GM12872 (cell line): ENCODE data around the gene GRIN2D.

Source experiments
- TF ChIP-seq, protein P1 (sequence below): IDR thresholded peaks from 3 replicates; pipeline ENCODE4 v1.5.1; 2011; ENCODE audit warnings: low read depth, mild to moderate bottlenecking, low read length, moderate library complexity; ENCODE audit not compliant: insufficient read depth

Gene GRIN2D

GRCh38 chr19:48354332-48354992, 39.0 kb upstream of the GRIN2D start:
- TF ChIP-seq, protein P1, sequence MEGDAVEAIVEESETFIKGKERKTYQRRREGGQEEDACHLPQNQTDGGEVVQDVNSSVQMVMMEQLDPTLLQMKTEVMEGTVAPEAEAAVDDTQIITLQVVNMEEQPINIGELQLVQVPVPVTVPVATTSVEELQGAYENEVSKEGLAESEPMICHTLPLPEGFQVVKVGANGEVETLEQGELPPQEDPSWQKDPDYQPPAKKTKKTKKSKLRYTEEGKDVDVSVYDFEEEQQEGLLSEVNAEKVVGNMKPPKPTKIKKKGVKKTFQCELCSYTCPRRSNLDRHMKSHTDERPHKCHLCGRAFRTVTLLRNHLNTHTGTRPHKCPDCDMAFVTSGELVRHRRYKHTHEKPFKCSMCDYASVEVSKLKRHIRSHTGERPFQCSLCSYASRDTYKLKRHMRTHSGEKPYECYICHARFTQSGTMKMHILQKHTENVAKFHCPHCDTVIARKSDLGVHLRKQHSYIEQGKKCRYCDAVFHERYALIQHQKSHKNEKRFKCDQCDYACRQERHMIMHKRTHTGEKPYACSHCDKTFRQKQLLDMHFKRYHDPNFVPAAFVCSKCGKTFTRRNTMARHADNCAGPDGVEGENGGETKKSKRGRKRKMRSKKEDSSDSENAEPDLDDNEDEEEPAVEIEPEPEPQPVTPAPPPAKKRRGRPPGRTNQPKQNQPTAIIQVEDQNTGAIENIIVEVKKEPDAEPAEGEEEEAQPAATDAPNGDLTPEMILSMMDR: no peak

GRCh38 chr19:48355365-48355954, 38.0 kb upstream of the GRIN2D start:
- TF ChIP-seq, protein P1: no peak

- TF ChIP-seq, protein P1: no peak
These were observed 34.3 kb upstream of the GRIN2D start for GRCh38 chr19:48359123-48359522.

GRCh38 chr19:48361912-48362311, 31.6 kb upstream of the GRIN2D start:
- TF ChIP-seq, protein P1: no peak

GRCh38 chr19:48362716-48363499, 30.6 kb upstream of the GRIN2D start:
- TF ChIP-seq, protein P1: 0 out of 3 replicates have a peak, but pooled peaks have one; percentile 2

- TF ChIP-seq, protein P1: no peak
These were observed 30.0 kb upstream of the GRIN2D start for GRCh38 chr19:48363500-48363809.

DNA sequence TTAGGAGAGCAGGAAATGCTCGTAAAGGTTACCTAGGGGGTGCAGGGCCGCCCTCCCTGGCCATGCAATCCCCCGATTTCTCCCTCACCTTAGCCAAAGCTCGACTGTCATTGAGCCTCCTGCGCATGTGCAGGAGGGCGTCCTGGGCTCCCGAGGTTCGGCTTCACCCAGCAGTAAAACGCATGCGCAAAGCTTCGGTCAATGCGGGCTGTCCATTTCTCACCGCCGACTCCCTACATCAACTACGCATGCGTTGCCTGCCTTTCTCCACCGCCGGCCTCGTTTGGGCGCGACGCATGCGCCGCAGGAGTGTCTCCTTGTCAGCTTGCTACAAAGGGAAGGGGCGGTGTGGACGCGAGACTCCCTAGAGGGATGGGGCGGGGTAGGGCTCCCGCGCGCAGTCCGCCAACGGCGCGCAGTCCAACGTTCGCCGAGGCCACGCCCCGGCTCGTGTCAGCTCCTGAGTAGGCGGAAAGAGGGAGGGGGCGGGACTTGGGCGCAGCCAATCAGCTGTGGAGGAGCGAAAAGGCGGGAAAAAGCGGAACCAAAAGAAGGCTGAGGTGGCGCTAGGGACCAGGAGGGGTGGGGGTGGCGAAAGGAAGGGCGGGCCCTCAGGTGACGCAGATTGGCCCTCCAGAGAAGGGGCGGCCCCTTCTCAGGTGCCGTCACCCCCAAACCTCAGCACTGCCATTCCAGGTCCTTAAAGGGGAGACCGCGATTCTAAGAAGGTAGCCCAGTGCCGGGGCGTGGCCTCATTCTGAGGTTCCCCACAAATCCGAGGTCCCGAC, 29.5 kb upstream of the GRIN2D start, which contains the start of the genes SYNGR4 and TMEM143:
Gene SYNGR4, plus strand, starts transcription at position 558 of the 788 bp plus-strand sequence. CDS start 1,476 bp downstream, outside the sequence.
Gene TMEM143, minus strand, starts transcription at position 131 of the 788 bp plus-strand sequence. Its CDS starts 20 bp downstream, at position 111.
- TF ChIP-seq, protein P1: no peak
